Left hindlimb (tissue), 1 donor: Measurements from ENCODE around the gene GUCY1A1.
A peak's percentile ranks its signal among the peaks of the same experiment; 100 is the strongest.

ENCODE experiments used
- DNase-seq: peaks from one replicate; pipeline ENCODE4 v3.0.0-alpha.2; 2018

Gene GUCY1A1

DNA sequence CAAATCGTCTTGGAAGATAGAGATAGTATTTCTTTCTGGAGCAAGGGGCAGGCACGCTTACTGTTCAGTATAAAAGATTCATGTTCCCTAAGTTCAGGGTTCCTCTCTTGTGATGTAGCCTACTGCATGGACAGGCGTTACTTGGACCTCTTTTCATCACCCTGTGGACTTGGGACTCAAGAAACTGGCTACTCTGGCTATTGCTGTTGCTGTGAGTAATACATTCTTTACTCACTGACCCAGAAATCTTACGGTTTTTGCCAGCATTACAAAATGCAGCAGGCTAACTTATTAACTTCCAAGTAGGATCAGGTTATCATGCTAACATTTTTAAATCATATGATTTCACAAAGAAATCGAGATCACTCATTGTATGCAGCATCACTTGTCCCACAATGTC, 79.3 kb downstream of the GUCY1A1 start:
- no peak for DNase-seq

DNA sequence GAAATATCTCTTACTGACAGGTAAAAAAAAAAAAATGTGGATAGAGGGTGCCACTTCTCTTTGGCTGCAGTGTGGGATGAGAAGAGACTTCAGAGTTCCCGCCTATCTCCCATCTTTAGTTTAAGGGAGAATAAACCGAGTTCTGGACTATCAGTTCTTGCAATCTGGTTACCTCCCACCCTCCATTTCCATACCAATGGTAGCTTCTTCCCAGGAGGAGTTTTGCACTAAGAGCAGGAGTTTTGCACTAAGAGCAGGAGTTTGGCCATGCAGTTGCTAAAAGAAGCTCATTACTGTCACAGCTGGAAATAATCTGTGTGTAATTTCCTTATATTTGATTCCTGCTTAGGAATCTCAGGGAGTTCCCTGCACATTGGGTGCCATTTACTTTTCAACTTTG, 81.4 kb downstream of the GUCY1A1 start:
- no peak for DNase-seq

DNA sequence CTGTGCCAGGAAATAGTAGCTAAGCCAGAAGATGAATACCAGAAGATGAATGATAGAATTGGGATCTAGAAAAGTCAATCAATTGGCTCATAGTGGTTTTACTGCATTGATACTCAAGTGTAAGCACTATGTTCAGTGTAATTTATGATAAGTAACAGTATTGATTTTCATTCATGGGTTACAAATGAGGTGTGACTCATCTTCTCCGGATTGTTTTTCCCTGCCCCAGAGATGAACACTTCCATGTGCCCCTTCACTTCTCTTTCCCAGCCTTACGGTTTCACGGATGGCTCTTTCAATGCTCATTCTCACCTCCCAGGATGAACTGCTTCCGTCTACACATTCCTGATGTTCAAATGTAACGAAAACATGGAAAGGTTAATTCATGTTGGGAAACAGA, 82.4 kb downstream of the GUCY1A1 start:
- no peak for DNase-seq

DNA sequence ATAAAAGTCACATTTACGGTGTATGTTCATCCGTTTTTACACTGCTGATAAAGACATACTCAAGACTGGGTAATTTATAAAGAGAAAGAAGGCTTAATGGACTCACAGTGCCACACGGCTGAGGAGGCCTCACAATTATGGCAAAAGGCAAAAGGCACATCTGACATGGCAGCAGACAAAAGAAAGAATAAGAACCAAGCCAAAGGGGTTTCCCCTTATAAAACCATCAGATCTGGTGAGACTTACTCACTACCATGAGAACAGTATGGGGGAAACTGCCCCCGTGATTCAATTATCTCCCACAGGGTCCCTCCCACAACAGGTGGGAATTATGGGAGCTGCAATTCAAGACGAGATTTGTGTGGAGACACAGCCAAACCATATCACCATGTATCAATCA, 84.9 kb downstream of the GUCY1A1 start:
- DNase-seq = no peak

DNA sequence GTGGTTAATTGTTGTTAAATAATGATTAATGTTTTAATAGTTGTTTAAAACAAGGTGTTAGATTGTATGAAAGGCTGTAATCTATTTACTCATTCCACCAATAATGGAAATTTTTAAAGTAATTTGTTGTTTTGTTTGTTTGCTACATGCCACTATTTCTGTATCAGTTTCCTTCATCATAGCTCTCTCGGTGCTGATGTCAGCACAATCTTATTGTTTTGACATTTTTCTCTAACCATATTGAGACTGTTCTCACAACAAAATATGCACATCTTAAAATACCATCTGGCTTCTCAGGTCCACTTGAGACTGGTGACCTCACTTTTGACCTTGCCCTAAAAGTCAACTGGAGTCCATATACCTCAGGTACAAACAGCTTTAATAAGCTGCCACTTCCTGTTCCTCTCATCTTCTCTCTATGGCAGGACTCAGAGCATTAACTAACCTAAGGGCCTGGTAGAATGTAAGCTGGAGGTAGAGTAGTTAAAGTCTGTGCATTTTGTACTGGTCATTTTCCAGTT, 91.2 kb downstream of the GUCY1A1 start:
- DNase-seq = no peak

DNA sequence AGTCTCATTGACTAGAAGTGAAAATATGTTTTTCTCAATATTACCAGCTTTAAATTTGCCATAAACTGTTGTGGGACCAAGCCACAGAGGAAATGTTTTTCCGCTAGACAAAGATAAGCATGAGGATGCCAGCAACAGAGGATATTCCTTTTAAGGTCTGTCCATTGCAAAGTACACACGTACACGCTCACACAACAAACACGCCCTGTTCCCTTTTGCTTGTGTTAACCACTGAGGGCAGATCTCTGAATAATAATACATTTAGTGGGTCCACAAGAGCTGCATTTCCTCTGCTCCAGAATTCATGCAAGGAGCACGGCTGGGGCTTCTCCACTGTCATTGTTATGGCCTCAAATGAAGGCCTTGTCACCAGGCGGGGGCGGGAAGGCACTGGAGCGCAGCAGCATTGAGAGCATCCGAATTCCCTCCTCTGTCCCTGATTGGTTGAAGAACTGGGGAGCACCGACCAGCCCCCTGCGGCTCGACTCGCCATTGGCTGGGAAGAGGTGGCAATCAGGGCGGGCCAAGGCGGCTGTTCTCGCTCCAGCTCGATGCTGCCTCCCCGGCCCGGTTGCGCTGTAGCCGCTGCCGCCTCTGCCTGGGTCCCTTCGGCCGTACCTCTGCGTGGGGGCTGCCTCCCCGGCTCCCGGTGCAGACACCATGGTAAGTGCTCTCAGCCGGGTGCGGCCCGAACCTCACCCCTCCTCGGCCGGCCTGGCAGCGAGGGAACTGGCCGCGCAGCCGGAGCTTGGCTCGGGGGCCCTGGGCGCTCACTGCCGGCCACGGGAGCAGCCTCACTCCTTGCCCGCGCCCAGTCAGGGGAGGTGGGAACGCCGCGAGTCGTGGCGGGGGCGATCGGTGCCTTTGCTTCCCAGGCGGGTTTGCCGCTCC, 92.1 kb downstream of the GUCY1A1 start, which contains the start of gene GUCY1B1:
Gene GUCY1B1 (plus strand): TSS at position 541 of the 891 bp plus-strand sequence. CDS start 120 bp downstream, at position 661.
- peak; percentile 96 for DNase-seq

DNA sequence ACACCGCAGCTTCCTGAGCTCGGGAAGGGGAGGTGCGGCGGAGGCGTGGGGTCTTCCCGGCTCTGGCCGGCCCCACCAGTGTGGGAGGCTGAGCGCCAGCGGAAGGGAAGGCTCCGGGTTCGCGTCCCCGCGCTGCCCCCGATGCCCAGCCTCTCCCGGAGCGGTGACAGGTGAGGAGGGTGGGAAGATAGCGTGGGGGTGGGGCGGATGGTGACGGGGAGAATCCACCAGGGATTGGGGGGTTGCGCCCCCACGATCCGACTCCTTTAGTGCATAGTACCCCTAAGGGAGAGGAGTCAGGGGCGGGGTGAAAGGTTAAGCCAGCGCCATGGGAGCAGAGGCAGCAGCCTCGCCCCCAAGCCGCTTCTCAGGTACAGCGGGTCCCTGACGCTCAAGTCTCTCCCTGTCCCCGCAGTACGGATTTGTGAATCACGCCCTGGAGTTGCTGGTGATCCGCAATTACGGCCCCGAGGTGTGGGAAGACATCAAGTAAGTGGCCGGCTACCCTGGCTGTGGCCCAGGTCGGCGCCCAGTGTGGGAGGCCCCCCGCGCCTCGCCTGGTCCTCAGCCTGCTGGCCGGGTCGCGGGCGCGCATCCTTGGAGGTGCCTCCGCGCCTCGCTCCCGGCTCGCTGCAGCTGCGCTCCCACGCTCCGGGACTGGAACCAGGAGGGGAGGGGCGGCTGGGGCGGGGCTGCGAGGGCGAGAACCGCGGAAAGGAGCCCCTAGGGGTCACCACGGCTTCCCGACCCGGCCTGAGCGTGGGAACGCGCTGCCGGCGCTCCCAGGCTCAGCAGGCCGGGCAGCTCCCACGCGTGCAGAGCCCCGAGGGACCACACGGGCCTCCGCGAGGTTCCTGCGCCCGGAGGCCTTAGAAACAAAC, 93.0 kb downstream of the GUCY1A1 start:
- peak; percentile 84 for DNase-seq

DNA sequence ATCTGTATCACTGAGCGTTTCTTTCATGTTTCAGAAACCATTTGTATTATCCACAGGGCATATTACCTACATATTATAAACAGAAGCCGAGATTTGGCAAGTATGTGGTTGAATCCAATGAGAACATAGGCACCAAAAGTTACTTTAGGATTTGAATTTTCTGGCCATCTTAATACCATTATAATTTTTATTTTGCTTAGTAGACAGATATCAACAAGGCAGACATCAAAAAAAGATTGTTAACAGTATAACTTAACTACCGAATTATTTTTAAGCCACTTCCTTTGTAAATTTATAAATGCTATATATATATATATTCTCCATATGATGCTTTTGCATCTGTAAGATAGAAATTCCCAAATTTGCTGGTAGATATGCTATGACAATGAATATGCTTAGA, 94.4 kb downstream of the GUCY1A1 start:
- no peak for DNase-seq

DNA sequence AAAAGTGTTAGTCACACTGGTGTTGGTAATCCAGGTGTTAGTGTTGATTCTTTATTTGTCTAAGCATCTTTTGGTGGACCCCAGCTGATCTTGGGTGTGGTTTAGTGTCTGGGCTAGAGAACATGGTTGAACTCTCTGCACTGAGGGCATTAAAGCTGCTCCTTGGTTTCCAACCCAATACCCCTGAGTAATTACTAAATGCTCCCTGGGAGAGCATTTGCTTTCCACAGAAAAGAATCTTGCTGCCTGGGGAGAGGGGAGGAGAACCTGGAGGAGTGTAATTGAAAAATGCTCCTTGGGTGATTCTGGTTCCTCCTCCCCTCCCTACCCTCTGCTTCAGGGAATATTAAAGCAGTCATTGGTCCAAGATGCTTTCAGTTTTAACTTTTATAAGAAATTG, 95.3 kb downstream of the GUCY1A1 start:
- no peak for DNase-seq

DNA sequence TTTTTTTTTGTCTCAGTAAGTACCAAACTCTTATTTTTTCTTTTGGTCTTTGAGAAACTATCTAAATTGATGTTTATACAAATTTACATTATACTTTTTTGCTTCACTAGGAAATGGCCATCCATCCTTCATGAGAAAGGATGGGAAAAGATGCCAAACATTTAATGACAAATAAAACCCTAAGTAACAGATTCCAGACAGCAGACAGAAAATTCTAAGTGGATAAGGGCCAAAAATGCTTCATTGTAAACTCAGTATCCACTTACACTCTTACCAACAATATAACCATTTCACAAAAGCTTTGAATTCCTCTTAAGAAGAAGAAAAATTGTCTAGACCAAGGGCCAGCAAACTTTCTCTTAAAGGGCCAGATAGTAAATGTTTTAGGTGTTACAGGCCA, 95.7 kb downstream of the GUCY1A1 start:
- DNase-seq = no peak

DNA sequence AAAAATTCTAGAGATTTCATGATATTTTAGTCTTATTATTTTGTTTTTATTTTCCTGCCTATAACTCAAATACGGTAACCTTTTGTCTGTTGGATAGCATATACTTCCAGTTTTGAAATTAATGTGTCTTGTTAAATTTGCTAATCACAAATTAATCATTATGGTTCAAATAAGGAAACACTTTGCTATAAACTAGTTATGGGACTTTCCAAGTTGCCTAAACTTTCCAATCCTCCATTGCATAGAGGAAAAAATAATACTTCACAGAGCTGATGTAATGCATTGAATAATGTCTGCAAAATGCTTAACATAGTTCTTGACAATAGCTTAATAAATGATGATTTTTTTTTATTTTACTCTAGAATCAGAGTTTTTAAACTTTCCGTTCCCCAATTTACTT, 96.9 kb downstream of the GUCY1A1 start:
- DNase-seq = no peak

DNA sequence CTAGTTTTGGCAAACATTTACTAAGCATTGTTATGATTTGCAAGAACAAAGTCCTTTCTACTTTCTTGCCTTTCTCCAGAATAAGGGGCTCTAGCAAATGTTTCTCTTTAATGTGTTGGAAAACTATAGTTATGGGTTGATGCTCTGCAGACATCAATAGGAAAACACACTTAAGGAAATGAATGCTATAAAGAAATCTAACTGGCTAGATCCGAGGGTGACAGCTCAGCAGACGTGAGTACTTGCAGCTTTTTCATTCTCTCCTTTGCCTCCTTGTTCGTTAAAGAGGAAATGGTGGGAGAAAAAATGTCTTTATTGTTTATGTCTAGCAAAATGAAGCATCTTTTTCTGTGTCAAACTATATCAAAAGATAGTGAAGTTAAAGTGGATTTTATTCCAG, 98.5 kb downstream of the GUCY1A1 start:
- DNase-seq = no peak

DNA sequence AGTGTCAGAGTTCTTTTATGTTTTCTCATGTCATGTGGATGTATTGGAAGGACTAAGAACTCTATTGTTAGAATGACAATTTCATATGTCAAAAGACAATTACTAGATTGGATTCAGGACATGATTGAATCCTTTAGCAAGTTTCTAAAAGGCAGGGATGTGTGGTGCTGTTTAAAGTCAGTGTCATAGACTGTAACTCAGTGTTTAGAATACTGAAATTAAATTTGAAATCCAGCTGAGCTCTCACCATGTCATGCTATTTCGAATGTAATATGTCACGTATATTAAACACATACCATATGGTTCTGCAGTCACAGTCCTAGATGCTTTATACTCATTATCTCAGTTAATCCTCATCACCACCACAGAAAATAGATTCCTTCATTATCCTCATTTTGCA, 100.0 kb downstream of the GUCY1A1 start:
- DNase-seq = no peak

DNA sequence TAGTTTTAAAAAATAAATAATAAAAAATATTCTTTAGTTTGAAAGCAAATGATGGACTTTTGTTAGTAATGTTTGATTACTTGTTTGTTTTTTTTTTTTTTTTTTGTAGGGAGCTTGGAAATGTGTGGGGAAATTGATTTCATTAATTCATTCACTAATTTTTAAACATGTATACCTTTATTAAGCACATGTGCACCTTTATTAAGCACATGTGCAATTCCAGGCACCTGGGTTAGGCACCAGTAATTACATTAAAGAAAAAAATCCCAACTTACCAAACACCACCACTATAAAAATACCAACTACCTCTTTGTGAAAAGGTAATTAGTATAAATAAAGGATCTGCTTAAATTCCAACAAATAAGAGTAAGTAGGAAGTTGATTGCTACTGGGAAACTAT, 101.7 kb downstream of the GUCY1A1 start:
- DNase-seq = no peak

DNA sequence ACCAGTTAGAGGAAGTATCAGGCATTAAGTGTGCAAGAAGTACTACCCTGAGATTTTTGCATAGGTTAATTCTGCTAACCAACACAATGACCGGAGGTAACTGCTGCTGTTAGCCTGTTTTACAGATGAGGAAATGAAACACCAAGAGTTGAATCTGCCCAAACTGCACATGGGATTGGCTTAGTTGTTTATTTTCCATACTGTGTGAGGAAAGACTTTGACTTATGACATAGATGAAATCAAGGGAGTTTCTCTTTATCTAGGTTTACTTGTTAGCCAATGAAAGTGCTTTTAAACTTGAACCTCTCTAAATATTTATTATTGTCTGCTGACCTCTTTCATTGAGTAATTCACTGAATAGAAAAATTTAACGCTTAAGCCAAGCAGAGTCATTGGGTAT, 102.4 kb downstream of the GUCY1A1 start:
- DNase-seq = no peak

DNA sequence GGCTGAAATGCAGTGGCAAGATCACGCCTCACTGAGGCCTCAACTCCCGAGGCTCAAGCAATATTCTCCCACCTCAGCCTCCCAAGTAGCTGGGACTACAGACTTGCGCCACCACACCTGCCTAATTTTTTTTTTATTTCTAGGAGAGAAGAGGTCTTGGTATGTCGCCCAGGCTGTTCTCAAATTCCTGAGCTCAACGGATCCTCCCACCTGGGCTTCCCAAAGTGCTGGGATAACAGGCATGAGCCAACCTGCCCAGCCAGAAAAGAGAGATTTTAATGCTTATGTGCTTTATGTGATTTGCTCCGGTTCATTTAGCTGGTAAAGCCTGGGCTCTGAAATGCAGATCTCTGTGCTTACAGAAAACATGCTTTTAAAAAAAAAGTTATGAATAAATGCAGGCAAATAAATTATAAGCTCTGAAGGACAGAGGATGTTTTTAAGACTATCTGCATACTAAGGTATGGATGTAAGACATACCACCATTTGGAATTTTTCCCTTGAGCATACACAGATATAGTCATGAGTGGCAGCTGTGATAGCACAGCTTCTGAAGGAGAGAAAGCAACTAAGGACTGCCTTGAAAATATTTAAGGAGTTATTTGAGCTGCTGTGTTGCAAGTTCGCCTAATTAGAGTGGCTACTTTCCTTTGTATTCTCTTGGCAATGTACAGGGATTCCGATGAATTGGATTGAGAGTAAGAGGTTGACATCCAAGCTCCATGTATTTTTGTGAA, 106.0 kb downstream of the GUCY1A1 start:
- no peak for DNase-seq

DNA sequence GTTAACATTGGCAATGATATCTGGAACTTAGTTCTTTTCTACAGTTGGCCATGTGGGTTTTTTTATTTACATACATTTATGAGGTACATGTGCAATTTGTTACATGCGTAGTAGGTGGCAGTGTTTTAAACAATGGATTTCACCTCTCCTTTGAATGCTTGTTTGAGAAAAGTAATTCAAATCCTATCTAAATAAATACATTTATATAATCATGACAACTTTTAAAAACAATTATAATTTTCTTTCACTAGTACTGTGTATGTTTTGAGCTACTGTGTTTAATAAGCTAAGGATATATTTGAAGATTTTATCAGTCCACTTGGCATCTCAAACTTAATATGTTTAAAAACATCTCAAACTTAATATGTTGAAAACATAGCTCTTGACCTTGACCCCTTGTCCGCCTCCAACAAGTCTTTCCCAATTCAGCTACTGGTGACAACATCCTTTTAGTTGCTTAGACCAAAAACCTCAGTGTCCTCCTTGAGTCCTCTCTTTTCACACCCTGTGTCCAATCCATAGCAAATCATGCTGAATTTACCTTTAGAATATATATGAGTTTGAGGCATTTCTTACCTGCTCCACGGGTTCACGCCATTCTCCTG, 106.7 kb downstream of the GUCY1A1 start:
- DNase-seq = no peak

DNA sequence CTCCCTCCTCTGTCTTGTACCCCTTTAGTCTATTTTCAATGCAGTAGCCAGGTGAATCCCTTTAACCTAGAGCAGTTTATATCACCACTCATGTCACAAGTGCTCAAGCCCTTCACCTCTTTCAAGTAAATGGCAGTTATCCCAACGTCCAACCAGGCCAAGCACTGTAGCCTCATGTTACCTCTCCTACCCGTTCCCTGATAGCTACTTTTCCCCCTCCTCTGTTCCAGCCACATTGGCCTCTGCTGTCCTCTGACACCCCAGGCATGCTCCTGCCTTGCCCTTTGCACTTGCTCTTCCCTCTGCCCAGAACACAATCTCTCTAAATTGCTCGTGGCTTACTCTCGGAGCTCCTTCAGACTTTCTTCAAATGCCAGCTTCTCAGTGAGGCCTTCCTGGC, 107.4 kb downstream of the GUCY1A1 start:
- DNase-seq = no peak

DNA sequence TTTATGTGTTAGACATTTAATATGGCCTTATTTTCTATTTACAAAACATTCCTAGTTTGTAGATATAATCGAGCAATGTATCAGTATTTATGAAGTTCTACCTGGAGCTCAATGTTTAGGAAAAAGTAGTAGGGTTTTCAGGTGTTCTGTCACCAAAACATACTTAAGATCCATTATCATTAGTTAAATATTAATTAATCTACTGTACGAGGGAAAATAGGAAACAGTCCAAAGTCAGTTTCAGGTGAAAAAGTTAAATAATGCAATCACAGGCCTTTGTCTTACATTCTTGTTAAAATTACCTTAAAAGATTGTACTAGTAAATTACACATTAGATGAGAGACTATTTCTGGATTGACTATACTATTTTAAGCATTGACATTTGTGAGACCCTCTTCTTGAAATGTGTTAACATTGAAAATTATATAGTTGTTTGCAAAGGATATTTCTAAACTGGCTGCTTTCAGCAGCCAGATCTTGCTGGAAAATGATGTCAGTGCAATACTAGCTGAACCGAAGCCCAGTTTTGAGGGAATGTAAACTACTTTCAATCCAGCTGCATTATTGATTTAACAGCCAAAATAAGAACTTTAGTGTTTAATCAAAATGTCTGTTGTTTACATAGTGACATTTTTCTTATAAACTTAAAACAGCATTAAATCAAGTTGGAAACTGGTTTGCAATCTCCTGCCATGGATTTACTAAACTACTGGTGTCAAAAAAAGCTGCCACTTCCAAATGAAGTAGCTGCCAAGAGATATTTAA, 111.5 kb downstream of the GUCY1A1 start:
- no peak for DNase-seq

DNA sequence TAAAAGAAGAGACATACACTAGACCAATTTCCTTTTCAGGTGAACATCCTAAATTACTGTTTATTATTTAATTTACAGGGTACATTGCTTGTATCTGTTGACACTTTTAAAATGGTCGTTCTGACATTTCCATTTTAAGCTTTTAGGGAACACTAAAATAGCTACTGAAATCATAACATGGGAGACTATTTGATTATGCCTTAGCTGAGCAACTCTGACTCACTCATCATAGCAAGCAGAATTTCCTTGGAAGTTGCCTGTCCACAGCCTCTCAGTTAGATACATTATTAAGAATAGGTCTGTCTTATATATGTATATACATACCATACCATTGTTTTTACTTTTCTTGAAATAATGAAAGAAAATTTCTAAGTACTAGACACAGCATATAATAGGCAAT, 114.1 kb downstream of the GUCY1A1 start:
- DNase-seq = no peak

DNA sequence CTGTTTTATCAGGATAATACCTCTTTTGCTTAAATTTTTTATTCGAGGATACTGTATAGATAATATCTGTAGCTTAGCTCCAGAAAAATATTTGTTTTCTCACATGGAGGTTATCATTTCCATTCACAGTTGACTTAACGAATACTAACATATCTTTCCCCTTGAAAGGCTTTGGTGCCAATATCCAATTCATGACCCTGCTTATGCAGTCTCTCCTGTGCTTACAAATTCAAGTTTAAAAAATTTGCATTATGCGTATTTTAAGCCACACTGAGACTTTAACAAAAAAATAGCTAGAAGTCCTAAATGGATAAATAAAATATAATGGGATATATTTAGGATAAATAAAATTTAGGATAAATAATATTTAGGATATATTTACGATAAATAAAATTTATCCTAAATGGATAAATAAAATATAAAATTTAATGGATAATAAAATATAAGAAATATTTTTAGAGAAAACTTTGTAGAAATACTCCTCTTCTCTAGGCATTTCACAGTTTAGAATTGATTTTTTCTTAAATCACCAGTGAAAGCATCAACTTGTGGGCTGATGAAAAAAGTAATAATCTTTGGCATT, 114.7 kb downstream of the GUCY1A1 start:
- DNase-seq = no peak
